ENCODE measurements around the gene NLGN1.

- no peak for TF ChIP-seq POLR2AphosphoS5 (IDR thresholded peaks at IDR 0.05; ENCODE audit: low read depth, low read length)
- TF ChIP-seq FOXP2 (optimal IDR thresholded peaks at IDR 0.05; ENCODE audit: borderline replicate concordance, extremely low read depth, extremely low read length, insufficient read depth) = no peak
These were observed 913.0 kb downstream of the NLGN1 start for GRCh38 chr3:174310475-174310983.
